Measurements from ENCODE around the gene PLSCR5. TPM values are rescaled to one million over a fixed set of nuclear protein-coding genes. Genes with fewer than 3 reads are reported as not detected.

Gene PLSCR5, protein sequence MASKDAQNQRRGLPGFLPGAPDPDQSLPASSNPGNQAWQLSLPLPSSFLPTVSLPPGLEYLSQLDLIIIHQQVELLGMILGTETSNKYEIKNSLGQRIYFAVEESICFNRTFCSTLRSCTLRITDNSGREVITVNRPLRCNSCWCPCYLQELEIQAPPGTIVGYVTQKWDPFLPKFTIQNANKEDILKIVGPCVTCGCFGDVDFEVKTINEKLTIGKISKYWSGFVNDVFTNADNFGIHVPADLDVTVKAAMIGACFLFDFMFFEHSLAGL
- not detected in 2 replicates for total RNA-seq

GRCh38 chr3:146605106-146605505, at the start of gene PLSCR5:
Gene PLSCR5, minus strand, starts transcription at chr3:146605346. Its CDS starts 134 bp downstream, at chr3:146605212.

GRCh38 chr3:146544002-146544928, 60.9 kb downstream of the PLSCR5 start, which contains the start of gene PLSCR1:
Gene PLSCR1, minus strand, starts transcription at chr3:146544607. Its CDS starts 8,055 bp downstream, at chr3:146536552.

Small RNA genes within 50 kb of the gene (small RNA-seq; reads per million reads assigned to genes)
- gene RNU6-428P, result not detected

Other genes with a start within 250 kb of the PLSCR5 start
- gene PLSCR2, start 135.8 kb downstream of the PLSCR5 start, total RNA-seq, result not detected in 2 replicates
- 65.7 and 82.5 TPM in 2 replicates for gene PLSCR1, start 60.7 kb downstream of the PLSCR5 start, total RNA-seq